HL-60 (cell line): Measurements from ENCODE around the gene MEIS1.

Experiments used
- CTCF ChIP-seq: IDR thresholded peaks from one replicate; pipeline ENCODE4 v1.5.1; 2011; ENCODE audit warnings: low read length, control low read depth, inconsistent platforms; ENCODE audit not compliant: insufficient read depth
- GABPA ChIP-seq: IDR thresholded peaks from 2 replicates; pipeline ENCODE4 v1.6.1; 2012; ENCODE audit warnings: low read depth
- POLR2AphosphoS5 ChIP-seq: IDR thresholded peaks from 2 replicates; pipeline ENCODE4 v1.6.1; 2012; ENCODE audit warnings: low read depth
- REST ChIP-seq: IDR thresholded peaks from 2 replicates; pipeline ENCODE4 v1.6.1; 2012; ENCODE audit warnings: low read depth; ENCODE audit not compliant: insufficient replicate concordance
- SPI1 ChIP-seq: IDR thresholded peaks from 2 replicates; pipeline ENCODE4 v1.6.1; 2012; ENCODE audit warnings: low read depth, mild to moderate bottlenecking, borderline replicate concordance

DNA sequence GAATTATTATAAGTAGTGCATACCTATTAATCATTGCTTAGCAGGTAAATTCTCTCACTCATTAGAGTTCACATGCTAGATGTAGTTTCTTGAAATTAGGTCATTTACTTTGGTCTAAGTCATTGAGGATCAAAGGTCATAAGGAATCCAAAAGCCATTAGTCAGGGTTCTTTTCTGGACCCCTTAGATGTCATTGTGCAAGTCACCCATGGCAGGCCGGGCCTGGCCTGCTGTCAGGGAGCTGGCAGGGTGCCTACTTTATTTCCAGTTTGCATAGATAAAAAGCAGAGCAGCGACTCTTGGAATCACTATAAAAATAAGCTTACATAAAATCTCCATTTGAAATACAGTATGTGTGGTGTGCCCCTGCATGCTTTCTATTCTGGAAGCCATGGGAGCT is 91.3 kb downstream of the MEIS1 start:
- TF ChIP-seq GABPA (no peak), CTCF (no peak), POLR2AphosphoS5 (no peak), SPI1 (no peak), REST (no peak)
